ENCODE measurements around the gene CELF2. TPM values are rescaled to one million over a fixed set of nuclear protein-coding genes. Genes with fewer than 3 reads are reported as not detected.

CELF2 gene
- total RNA-seq, 1 experiment from 2014 or later, result 28.7 TPM

GRCh38 chr10:10995120-10995519 lies 22.6 kb upstream of the CELF2 start:
- H3K4me1 ChIP-seq (ENCODE audit: insufficient read depth, low read length), result no peaks in the 10 kb centered on the region
- H3K4ac ChIP-seq (ENCODE audit: low read depth, low read length), result no peak overlapping the region
- H3K79me2 ChIP-seq (ENCODE audit: insufficient read depth, low read length), result no peaks in the 10 kb centered on the region
- H2AK5ac ChIP-seq (ENCODE audit: insufficient read length, low read length), result no peak overlapping the region
- H3K9me3 ChIP-seq (ENCODE audit: control insufficient read depth, low read depth, low read length), result no peaks in the 10 kb centered on the region
- no peak overlapping the region for H2AFZ ChIP-seq (ENCODE audit: low read length)
- Mint-ChIP-seq H3K9me3 (peaks cover 4% of the 10 kb centered on the region in 2 experiments; a peak in 4 of 5 replicates), H3K27me3 (ENCODE audit: low read depth) (peaks cover 2% of the 10 kb centered on the region), H3K4me3 (no peak overlapping the region), H3K4me1 (no peaks in the 10 kb centered on the region), H3K27ac (no peak overlapping the region; a peak in 1 of 7 replicates), H3K36me3 (ENCODE audit: insufficient read depth in 1 of 3, low read depth in 3 of 3) (peaks cover 0 to 4% (median 0%) of the 10 kb centered on the region in 3 experiments; a peak in 4 of 7 replicates)
- H3K23ac ChIP-seq (ENCODE audit: insufficient read length, low read depth, low read length), result no peak overlapping the region
- no peak overlapping the region for H3K14ac ChIP-seq (ENCODE audit: insufficient read depth, low read length)
- H2BK120ac ChIP-seq (ENCODE audit: low read depth, low read length, poor library complexity, severe bottlenecking), result no peak overlapping the region
- H3K56ac ChIP-seq (ENCODE audit: insufficient read length, low read depth, low read length), result no peak overlapping the region
- H4K5ac ChIP-seq (ENCODE audit: insufficient read length, low read depth, low read length), result no peak overlapping the region
- no peak overlapping the region for H3K4me2 ChIP-seq (ENCODE audit: insufficient read depth, insufficient read length, low read length)
- no peak overlapping the region for H4K91ac ChIP-seq (ENCODE audit: insufficient read length, low read depth, low read length)
- no peak overlapping the region for H3K27ac ChIP-seq (ENCODE audit: insufficient read length, low read depth, low read length)
- TF ChIP-seq CTCF (conservative IDR thresholded peaks at IDR 0.05), result no peak
- H2BK20ac ChIP-seq (ENCODE audit: low read depth, low read length, poor library complexity, severe bottlenecking), result no peak overlapping the region
- no peak overlapping the region for H4K8ac ChIP-seq (replicated peaks; ENCODE audit: insufficient read length, low read depth, low read length)
- H2BK12ac ChIP-seq (ENCODE audit: insufficient read length, low read depth, low read length), result no peak overlapping the region
- no peak for DNase-seq
- no peak overlapping the region for H2BK15ac ChIP-seq (ENCODE audit: low read depth, low read length)
- no peak overlapping the region for H2BK5ac ChIP-seq (ENCODE audit: insufficient read length, low read length)
- H3K18ac ChIP-seq (ENCODE audit: insufficient read length, low read depth, low read length), result no peak overlapping the region
- no peak overlapping the region for H3K9ac ChIP-seq (ENCODE audit: extremely low read depth, insufficient read length, low read length)
- H3K27me3 ChIP-seq (ENCODE audit: insufficient read depth, low read length), result no peaks in the 10 kb centered on the region
- WGBS (ENCODE audit: extremely low coverage, insufficient read length, low lambda C conversion rate), result no CpG with 5 or more reads among the region's 5 CpGs
- no peaks in the 10 kb centered on the region for H3K79me1 ChIP-seq (ENCODE audit: insufficient read depth, low read depth, low read length, poor library complexity, severe bottlenecking)
- no peak overlapping the region for H3T11ph ChIP-seq (ENCODE audit: low read length)
- no peaks in the 10 kb centered on the region for H3K23me2 ChIP-seq (ENCODE audit: insufficient read length, low read depth, low read length, poor library complexity, severe bottlenecking)
- H4K20me1 ChIP-seq (ENCODE audit: control insufficient read depth, insufficient read depth, insufficient read length), result no peaks in the 10 kb centered on the region
